Measurements from ENCODE around the gene LYRM4.

Gene LYRM4

DNA sequence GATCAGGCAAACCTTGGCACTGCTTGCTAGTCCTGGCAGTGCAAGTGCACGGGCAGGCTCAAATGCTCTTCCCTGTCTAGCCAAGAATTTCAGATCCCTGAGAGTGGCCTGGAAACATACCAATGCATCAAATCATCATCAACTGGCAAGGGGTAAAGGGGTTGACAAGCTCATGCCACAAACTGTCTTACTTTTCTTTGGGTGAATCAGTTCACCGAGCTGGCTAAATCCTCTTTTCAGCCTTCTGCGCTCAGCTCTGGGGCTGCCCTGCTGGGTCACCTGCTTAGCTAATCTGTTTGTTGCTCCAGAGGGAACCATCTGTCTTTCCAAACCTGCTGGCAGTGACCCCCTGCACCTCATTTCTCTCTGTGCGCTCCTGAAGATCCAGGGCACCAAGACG is 59.5 kb downstream of the LYRM4 start:
- no peak overlapping the region for H3K27ac Mint-ChIP-seq
- DNase-seq (ENCODE audit: low spot score): no peak
- H3K4me1 Mint-ChIP-seq (ENCODE audit: low read depth): peaks cover 5% of the 10 kb centered on the region
- H3K9me3 Mint-ChIP-seq: no peaks in the 10 kb centered on the region
- H3K4me3 Mint-ChIP-seq: no peak overlapping the region
- H3K36me3 Mint-ChIP-seq (ENCODE audit: low read depth): no peaks in the 10 kb centered on the region
- H3K27me3 Mint-ChIP-seq (ENCODE audit: low read depth): no peaks in the 10 kb centered on the region

DNA sequence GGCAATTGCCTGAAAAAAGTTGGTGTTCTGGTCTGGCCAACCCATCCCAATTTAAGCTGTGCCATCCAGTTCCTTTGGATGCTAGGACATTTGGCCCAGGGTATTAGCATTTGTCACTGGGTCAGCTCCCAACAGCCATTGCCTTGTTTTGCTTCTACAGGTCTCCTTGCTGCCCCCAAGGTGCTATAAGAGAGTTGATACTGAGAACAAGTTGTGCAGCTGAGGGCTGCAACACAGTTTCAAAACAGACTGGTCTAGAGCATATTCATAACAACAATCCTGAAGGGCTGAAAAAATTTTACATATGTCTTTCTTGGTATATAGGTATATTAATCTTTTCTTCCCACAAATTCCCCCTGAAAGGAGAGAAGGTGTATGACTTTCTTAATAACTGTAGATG is 61.0 kb downstream of the LYRM4 start:
- Mint-ChIP-seq H3K27me3 (ENCODE audit: low read depth) (no peaks in the 10 kb centered on the region), H3K27ac (no peak overlapping the region), H3K4me3 (no peak overlapping the region), H3K9me3 (no peaks in the 10 kb centered on the region), H3K4me1 (ENCODE audit: low read depth) (peaks cover 5% of the 10 kb centered on the region), H3K36me3 (ENCODE audit: low read depth) (no peaks in the 10 kb centered on the region)
- no peak for DNase-seq (ENCODE audit: low spot score)

DNA sequence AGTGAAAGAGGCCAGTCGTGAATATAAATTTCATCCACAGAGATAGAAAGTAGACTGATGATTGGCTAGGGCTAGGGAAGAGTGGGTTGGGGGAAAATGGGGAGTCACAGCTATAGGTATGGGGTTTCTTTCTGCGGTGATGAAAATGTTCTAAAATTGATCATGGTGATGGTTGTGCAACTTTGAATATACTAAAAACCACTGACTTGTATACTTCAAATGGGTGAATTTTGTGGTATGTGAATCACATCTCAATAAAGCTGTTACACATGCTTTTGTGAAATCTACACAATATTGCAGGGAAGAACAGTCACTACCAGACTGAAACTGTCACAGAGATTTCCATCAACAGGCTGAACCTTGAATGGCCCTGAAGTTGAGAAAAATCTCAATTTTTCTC is 61.5 kb downstream of the LYRM4 start:
- H3K4me3 Mint-ChIP-seq: no peak overlapping the region
- no peaks in the 10 kb centered on the region for H3K36me3 Mint-ChIP-seq (ENCODE audit: low read depth)
- peaks cover 5% of the 10 kb centered on the region for H3K4me1 Mint-ChIP-seq (ENCODE audit: low read depth)
- H3K27me3 Mint-ChIP-seq (ENCODE audit: low read depth): no peaks in the 10 kb centered on the region
- no peak overlapping the region for H3K27ac Mint-ChIP-seq
- no peaks in the 10 kb centered on the region for H3K9me3 Mint-ChIP-seq
- peak; percentile 40 for DNase-seq (ENCODE audit: low spot score)

DNA sequence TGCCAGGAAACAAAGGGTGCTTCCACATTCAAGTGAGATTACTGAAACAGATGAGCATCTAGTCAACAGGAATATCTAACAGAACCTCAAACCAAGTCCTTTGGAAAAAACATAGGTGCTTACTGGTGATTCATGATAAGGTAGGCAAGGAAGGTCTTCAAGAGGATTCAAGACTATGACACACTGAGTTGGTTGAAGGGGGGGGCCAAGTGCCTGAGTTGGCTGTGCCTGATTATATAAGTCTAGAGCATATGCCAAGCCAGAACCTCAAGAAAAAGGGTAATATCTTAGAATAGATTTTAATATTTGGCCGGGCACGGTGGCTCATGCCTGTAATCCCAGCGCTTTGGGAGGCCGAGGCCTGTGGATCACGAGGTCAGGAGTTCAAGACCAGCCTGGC is 63.7 kb downstream of the LYRM4 start:
- H3K4me1 Mint-ChIP-seq (ENCODE audit: low read depth): peaks cover 5% of the 10 kb centered on the region
- H3K27ac Mint-ChIP-seq: no peak overlapping the region
- no peaks in the 10 kb centered on the region for H3K27me3 Mint-ChIP-seq (ENCODE audit: low read depth)
- no peak for DNase-seq (ENCODE audit: low spot score)
- no peaks in the 10 kb centered on the region for H3K9me3 Mint-ChIP-seq
- H3K36me3 Mint-ChIP-seq (ENCODE audit: low read depth): no peaks in the 10 kb centered on the region
- no peak overlapping the region for H3K4me3 Mint-ChIP-seq

DNA sequence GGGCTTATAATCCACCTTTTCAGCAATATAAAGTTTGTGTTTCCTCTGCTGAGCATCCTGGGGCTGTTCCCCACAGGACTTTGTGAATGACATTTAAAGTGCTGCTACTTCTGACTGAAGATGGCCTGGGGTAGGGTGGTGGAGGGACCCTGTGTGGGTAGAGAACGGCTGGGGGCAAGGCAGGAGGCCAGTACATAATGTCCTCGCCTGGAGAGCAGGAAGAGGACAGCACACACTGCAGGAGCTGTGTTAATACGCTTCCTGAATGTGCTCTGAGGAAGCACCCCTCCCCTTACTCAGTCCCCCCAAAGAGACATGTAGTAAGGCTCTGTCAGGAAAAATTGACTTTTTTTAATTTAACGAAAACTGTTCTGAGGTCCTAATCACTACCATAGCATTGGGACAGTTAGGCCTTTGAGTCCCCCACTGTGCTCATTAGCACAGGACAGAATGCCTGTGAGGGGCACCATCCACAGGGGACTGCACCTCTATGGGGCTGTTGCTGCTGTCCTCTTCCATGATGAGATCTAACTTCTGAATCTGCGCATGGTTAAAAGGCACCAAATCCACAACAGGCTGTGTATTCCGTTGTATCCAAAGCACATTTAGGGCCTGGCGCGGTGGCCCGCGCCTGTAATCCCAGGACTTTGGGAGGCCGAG is 68.5 kb downstream of the LYRM4 start:
- DNase-seq (ENCODE audit: low spot score): no peak
- Mint-ChIP-seq H3K36me3 (ENCODE audit: low read depth) (no peaks in the 10 kb centered on the region), H3K4me1 (ENCODE audit: low read depth) (no peaks in the 10 kb centered on the region), H3K9me3 (no peaks in the 10 kb centered on the region), H3K4me3 (no peak overlapping the region), H3K27me3 (ENCODE audit: low read depth) (no peaks in the 10 kb centered on the region), H3K27ac (no peak overlapping the region)

DNA sequence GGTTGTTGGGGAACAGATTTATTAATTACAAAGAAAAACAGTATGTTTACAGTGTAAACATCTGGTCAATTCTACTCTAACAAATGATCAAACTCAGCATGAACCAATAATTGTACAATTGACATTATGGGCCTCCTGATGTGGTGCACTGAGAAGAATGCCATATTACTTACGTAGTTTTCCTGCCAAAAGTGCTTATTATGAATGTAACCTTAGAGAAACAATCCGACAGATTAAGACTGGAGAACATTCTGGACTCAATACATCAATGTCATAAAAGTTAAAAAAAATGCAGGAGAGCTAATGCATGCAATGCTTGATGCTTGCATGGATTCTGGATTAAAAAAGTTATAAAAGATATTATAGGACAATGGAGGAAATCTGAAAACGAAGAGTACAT is 69.0 kb downstream of the LYRM4 start:
- Mint-ChIP-seq H3K27ac (no peak overlapping the region), H3K27me3 (ENCODE audit: low read depth) (no peaks in the 10 kb centered on the region), H3K36me3 (ENCODE audit: low read depth) (no peaks in the 10 kb centered on the region), H3K4me1 (ENCODE audit: low read depth) (no peaks in the 10 kb centered on the region), H3K9me3 (no peaks in the 10 kb centered on the region), H3K4me3 (no peak overlapping the region)
- DNase-seq (ENCODE audit: low spot score): no peak

DNA sequence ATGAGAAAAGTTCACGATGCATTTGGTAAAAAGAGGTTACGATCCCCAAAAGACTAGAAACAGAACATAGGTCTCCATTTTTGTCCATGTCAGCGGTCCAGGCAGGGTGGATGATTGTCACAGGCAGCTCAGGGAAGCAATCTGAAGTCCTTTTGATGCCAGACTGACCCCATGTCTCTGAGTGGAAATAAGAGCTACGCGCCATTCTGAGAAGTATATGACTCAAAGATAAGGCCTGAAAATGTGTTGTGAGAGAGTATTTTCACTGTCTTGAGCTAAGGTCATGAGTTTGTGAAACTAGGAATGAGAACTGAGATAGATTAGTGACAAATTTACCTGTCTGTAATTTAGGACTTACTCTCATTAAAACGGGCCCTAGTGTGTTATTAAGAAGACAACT is 69.5 kb downstream of the LYRM4 start:
- Mint-ChIP-seq H3K36me3 (ENCODE audit: low read depth) (no peaks in the 10 kb centered on the region), H3K4me3 (no peak overlapping the region), H3K9me3 (no peaks in the 10 kb centered on the region), H3K27ac (no peak overlapping the region), H3K27me3 (ENCODE audit: low read depth) (no peaks in the 10 kb centered on the region), H3K4me1 (ENCODE audit: low read depth) (no peaks in the 10 kb centered on the region)
- DNase-seq (ENCODE audit: low spot score): no peak

DNA sequence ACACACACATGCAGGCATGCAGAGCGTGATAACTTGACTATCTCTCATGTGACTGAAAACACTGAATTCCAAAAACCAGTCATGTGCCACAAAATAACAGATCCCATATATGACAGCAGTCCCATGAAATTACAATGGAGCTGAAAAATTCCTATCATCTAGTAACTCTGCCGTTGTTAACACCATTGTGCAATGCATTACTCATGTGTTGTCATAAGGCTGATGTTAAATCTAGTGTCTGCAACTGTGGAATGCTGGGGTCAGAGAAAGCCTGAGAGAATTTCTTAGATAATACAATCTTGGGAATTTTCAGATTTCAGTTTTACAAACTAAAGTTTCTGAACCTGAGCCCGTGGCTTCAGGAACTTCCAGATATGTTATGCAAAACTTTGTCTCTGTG is 70.2 kb downstream of the LYRM4 start:
- Mint-ChIP-seq H3K4me3 (no peak overlapping the region), H3K4me1 (ENCODE audit: low read depth) (no peaks in the 10 kb centered on the region), H3K9me3 (no peaks in the 10 kb centered on the region), H3K27me3 (ENCODE audit: low read depth) (no peaks in the 10 kb centered on the region), H3K36me3 (ENCODE audit: low read depth) (no peaks in the 10 kb centered on the region), H3K27ac (no peak overlapping the region)
- DNase-seq (ENCODE audit: low spot score): no peak

DNA sequence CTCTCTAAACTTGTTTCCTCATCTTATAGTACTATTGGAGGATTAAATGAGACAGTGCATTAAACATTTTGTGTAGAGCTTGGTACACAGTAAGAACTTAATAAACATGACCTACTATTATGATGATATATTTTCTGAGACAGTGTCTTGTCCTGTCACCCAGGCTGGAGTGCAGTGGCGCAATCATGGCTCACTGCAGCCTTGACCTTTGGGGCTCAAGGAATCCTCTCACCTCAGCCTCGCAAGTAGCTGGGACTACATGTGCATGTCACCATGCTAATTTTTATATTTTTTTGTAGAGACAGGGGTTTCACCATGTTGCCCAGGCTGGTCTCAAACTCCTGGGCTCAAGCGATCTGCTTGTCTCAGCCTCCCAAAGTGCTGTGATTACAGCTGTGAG is 72.1 kb downstream of the LYRM4 start:
- Mint-ChIP-seq H3K36me3 (ENCODE audit: low read depth) (no peaks in the 10 kb centered on the region), H3K27ac (no peak overlapping the region), H3K27me3 (ENCODE audit: low read depth) (no peaks in the 10 kb centered on the region), H3K4me1 (ENCODE audit: low read depth) (no peaks in the 10 kb centered on the region), H3K9me3 (no peaks in the 10 kb centered on the region), H3K4me3 (no peak overlapping the region)
- DNase-seq (ENCODE audit: low spot score): no peak

DNA sequence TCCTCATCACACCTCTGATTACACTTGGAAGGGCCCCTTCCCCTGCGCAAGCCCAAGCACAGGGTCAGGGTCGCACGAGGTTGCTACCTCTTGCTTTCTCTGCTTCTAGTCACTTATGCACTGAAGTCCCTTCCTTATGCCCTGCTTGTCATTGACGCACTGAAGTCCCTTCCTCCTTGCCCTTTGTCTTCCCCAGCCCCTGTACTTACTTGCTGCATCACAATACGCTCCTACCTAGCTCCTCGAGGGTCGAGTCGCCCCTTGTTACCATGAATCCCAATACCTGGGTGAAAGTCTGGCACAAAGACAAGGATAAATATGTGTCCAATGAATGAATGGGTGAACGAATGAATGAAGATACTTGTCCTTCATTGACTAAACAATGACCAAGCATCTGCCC is 75.9 kb downstream of the LYRM4 start:
- Mint-ChIP-seq H3K36me3 (ENCODE audit: low read depth) (no peaks in the 10 kb centered on the region), H3K4me3 (no peak overlapping the region), H3K4me1 (ENCODE audit: low read depth) (peaks cover 3% of the 10 kb centered on the region), H3K27me3 (ENCODE audit: low read depth) (no peaks in the 10 kb centered on the region), H3K27ac (no peak overlapping the region), H3K9me3 (no peaks in the 10 kb centered on the region)
- DNase-seq (ENCODE audit: low spot score): no peak

DNA sequence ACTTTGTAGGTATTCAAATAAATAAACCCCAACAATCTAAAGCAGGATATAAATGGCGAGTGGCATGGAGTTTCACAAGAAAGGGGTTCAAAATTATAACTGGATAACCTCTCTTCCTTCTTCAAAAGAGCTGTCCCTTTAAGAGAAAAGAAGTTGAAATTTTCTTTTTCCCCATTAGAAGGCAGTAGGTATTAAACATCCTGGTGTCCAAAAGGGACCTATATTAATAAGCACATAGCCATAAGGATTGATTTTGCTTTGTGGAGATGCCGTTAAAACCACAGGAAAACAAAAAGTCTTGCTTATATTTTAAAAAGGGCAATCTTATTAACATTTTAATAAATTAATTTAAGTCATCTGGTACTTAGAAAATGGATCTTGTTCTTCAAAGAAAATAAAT is 76.5 kb downstream of the LYRM4 start:
- peaks cover 7% of the 10 kb centered on the region for H3K4me1 Mint-ChIP-seq (ENCODE audit: low read depth)
- no peak overlapping the region for H3K27ac Mint-ChIP-seq
- no peak overlapping the region for H3K4me3 Mint-ChIP-seq
- no peaks in the 10 kb centered on the region for H3K27me3 Mint-ChIP-seq (ENCODE audit: low read depth)
- DNase-seq (ENCODE audit: low spot score): no peak
- H3K36me3 Mint-ChIP-seq (ENCODE audit: low read depth): peaks cover 3% of the 10 kb centered on the region
- H3K9me3 Mint-ChIP-seq: no peaks in the 10 kb centered on the region

DNA sequence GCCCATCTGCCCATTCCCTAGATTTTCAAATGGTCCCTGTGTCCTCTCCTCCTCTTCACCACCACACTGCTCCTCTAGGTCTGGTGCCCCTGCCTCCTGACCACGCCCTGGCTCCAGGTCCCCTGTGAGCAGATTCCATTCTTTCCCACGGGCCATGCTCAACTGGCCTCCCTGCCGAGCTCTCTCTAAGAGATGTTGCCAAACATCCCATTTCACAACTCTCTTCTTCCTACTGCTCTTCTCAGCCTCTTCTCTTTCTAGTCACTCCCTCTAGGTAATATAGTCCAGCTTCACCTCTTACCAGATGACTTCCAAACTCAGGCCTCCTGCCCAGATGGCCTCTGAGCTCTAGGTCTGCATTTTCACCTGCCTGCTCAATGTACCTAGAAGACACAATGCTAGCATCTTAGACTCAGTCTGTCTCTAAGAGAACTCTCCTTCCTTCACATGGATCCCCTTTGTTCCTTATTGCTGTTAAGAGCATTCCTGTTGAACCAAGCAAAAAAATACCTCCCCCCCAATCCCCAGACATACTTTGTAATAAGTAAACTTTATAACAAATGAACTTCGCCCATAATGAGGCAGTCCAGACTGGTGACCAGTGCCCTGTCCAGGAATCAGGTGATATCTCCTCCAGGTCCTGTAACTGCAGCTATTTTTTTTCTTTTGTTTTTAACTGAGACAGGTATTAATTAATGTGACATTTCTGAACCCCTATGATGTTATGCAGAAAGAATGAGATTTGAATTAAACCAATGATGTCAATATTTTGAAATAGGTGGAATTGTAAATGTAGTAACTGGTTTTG is 79.0 kb downstream of the LYRM4 start:
- H3K4me3 Mint-ChIP-seq: no peak overlapping the region
- no peaks in the 10 kb centered on the region for H3K27me3 Mint-ChIP-seq (ENCODE audit: low read depth)
- DNase-seq (ENCODE audit: low spot score): no peak
- peaks cover 17% of the 10 kb centered on the region for H3K4me1 Mint-ChIP-seq (ENCODE audit: low read depth)
- peaks cover 4% of the 10 kb centered on the region for H3K36me3 Mint-ChIP-seq (ENCODE audit: low read depth)
- no peak overlapping the region for H3K27ac Mint-ChIP-seq
- no peaks in the 10 kb centered on the region for H3K9me3 Mint-ChIP-seq

DNA sequence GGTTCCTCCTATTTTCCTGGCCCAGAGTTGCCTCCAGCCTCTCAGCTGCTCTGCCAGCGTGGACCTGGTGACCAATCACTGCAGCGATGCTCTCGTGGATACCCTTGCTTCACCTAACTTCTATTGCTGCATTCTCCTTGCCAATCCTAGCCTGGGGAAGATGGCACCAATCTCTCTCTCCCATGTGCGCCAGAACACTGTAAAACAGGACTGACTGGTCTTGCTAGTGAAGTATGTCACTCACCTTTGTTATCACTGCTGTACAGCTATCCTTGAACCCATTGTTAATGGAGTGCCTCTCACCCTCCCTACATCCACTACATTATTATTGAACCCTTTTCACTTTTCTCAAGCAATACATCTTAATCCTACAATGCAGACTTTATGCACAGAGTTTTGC is 80.1 kb downstream of the LYRM4 start:
- Mint-ChIP-seq H3K4me3 (no peak overlapping the region), H3K27ac (no peak overlapping the region), H3K36me3 (ENCODE audit: low read depth) (peaks cover 5% of the 10 kb centered on the region), H3K4me1 (ENCODE audit: low read depth) (peaks cover 23% of the 10 kb centered on the region), H3K27me3 (ENCODE audit: low read depth) (no peaks in the 10 kb centered on the region), H3K9me3 (no peaks in the 10 kb centered on the region)
- no peak for DNase-seq (ENCODE audit: low spot score)

DNA sequence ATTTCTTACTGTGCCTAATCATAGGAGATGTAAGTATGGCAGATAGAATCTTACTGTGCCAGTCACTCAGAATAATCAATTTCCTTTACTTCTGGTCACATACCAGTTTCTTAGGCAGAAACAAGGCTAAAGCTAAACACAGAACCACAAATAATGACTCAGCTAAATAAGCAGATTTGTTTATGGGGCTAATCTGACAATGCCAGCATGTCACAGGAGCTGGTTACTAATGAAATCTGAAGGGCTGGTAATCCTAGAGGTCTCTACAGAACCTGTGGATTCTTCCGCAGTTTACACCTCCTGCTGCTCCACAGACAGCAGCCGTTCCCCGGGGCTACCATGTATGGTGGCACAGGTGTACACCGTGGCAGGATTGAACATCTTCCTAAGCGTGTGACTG is 80.8 kb downstream of the LYRM4 start:
- H3K4me3 Mint-ChIP-seq: no peak overlapping the region
- H3K36me3 Mint-ChIP-seq (ENCODE audit: low read depth): peaks cover 6% of the 10 kb centered on the region
- H3K9me3 Mint-ChIP-seq: no peaks in the 10 kb centered on the region
- no peaks in the 10 kb centered on the region for H3K27me3 Mint-ChIP-seq (ENCODE audit: low read depth)
- peaks cover 29% of the 10 kb centered on the region for H3K4me1 Mint-ChIP-seq (ENCODE audit: low read depth)
- H3K27ac Mint-ChIP-seq: no peak overlapping the region
- no peak for DNase-seq (ENCODE audit: low spot score)

DNA sequence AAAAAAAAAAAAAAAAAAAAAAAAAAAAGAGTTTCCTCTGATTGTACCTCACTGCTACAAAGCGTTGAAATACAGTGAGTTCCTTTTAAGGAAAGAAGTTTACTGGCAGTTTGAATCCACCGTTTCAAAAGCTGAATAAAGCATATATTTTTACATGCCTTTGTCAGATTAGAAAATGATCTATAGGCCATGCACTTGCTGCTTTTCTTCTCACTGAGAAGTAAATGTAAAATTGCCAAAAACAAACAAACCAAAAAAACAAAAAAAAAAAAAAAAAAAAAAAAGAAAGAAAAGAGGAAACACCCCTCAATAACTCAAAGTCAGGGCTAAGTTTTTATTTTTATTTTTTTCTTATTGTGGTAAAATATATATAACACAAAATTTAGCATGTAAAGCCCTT is 81.9 kb downstream of the LYRM4 start:
- Mint-ChIP-seq H3K4me3 (no peak overlapping the region), H3K9me3 (no peaks in the 10 kb centered on the region), H3K4me1 (ENCODE audit: low read depth) (peaks cover 40% of the 10 kb centered on the region), H3K27ac (no peak overlapping the region), H3K27me3 (ENCODE audit: low read depth) (no peaks in the 10 kb centered on the region), H3K36me3 (ENCODE audit: low read depth) (peaks cover 6% of the 10 kb centered on the region)
- no peak for DNase-seq (ENCODE audit: low spot score)

Data from T-helper 2 cell treated with Interferon-gamma antibody and Interleukin-4, amounts not matched to agents 5 μg/mL and 100 μg/mL, for 36 hours (primary cell).